ENCODE data around the gene DHX16. TPM values are rescaled to one million over a fixed set of nuclear protein-coding genes. Genes with fewer than 3 reads are reported as not detected.
A peak's percentile ranks its signal among the peaks of the same experiment; 100 is the strongest.

DHX16 gene
- total and polyA plus RNA-seq, 9 of the 15 experiments (the other 6 are each of a cell fraction or from before 2014, with no cell fraction given): 14.6 to 66.1 (median 47.5) TPM

GRCh38 chr6:30683183-30683979 lies 10.6 kb upstream of the DHX16 start (continued):
- no peak for TF ChIP-seq MEF2D (tag; conservative IDR thresholded peaks at IDR 0.05; ENCODE audit: low read depth)
- TF ChIP-seq ZKSCAN8 (CRISPR knock-in tag; IDR thresholded peaks at IDR 0.05): no peak; the same call in 1 of the 2 replicates
- TF ChIP-seq GABPB1 (CRISPR knock-in tag; IDR thresholded peaks at IDR 0.05): no peak
- TF ChIP-seq JUN (IDR thresholded peaks at IDR 0.05; ENCODE audit: borderline replicate concordance, low read depth, low read length): no peak
- TF ChIP-seq JUN (CRISPR knock-in tag; IDR thresholded peaks at IDR 0.05; ENCODE audit: borderline replicate concordance): peak; percentile 77; the same call in 1 of the 2 replicates
- no peak for TF ChIP-seq HNRNPL (IDR thresholded peaks at IDR 0.05; ENCODE audit: low read depth, low read length)
- no peak for TF ChIP-seq ZNF668 (CRISPR knock-in tag; IDR thresholded peaks at IDR 0.05)
- TF ChIP-seq NCOA4 (IDR thresholded peaks at IDR 0.05; ENCODE audit: partially characterized antibody): no peak
- TF ChIP-seq KAT7 (CRISPR knock-in tag; IDR thresholded peaks at IDR 0.05; ENCODE audit: borderline replicate concordance): no peak
- no peak for TF ChIP-seq SMARCC2 (IDR thresholded peaks at IDR 0.05; ENCODE audit: low read depth)
- TF ChIP-seq SIN3B (IDR thresholded peaks at IDR 0.05; ENCODE audit: low read depth): no peak
- no peak for TF ChIP-seq ZNF445 (CRISPR knock-in tag; IDR thresholded peaks at IDR 0.05; ENCODE audit: low read depth)
- TF ChIP-seq ZBTB49 (CRISPR knock-in tag; IDR thresholded peaks at IDR 0.05; ENCODE audit: borderline replicate concordance): no peak
- TF ChIP-seq ZNF444 (CRISPR knock-in tag; IDR thresholded peaks at IDR 0.05): no peak
- no peak for TF ChIP-seq ZNF518B (CRISPR knock-in tag; IDR thresholded peaks at IDR 0.05)
- TF ChIP-seq NCOA1 (IDR thresholded peaks at IDR 0.05; ENCODE audit: low read depth): no peak
- TF ChIP-seq EP400 (IDR thresholded peaks at IDR 0.05): no peak
- TF ChIP-seq ZNF57 (CRISPR knock-in tag; IDR thresholded peaks at IDR 0.05): no peak
- peak; percentile 49; the same call in 1 of the 2 replicates for TF ChIP-seq MAX (CRISPR knock-in tag; IDR thresholded peaks at IDR 0.05)
- TF ChIP-seq ESRRA (IDR thresholded peaks at IDR 0.05; ENCODE audit: borderline replicate concordance, low read depth): no peak
- TF ChIP-seq ZNF212 (CRISPR knock-in tag; IDR thresholded peaks at IDR 0.05): no peak
- TF ChIP-seq NFE2L1 (tag; IDR thresholded peaks at IDR 0.05; ENCODE audit: borderline replicate concordance, low read depth): no peak
- TF ChIP-seq NR2C1 (IDR thresholded peaks at IDR 0.05): no peak
- peak; percentile 59 for TF ChIP-seq NR2C1 (tag; IDR thresholded peaks at IDR 0.05)

All from K562 (cell line).